ENCODE measurements around the gene DKK1. TPM values are rescaled to one million over a fixed set of nuclear protein-coding genes. Genes with fewer than 3 reads are reported as not detected.

Gene DKK1
- total and polyA plus RNA-seq, 5 donors from 2014 or later, result not detected

GRCh38 chr10:52279546-52279945 is 34.5 kb upstream of the DKK1 start:
- Histone ChIP-seq H3K36me3 (ENCODE audit: control insufficient read depth, insufficient read depth, low read length) (no peaks in the 10 kb centered on the region), H3K27me3 (ENCODE audit: control insufficient read depth, insufficient read depth, low read length) (no peaks in the 10 kb centered on the region)

GRCh38 chr10:52280051-52280450 is 34.0 kb upstream of the DKK1 start:
- no peaks in the 10 kb centered on the region for H3K36me3 Mint-ChIP-seq
- H3K4me1 ChIP-seq (ENCODE audit: control insufficient read depth, insufficient read depth, low read length, poor library complexity, severe bottlenecking), result no peaks in the 10 kb centered on the region
- no peak overlapping the region for H3K27ac Mint-ChIP-seq
- no peaks in the 10 kb centered on the region for H3K4me1 Mint-ChIP-seq
- peaks cover 0 to 21% (median 4%) of the 10 kb centered on the region in 7 donors for H3K9me3 Mint-ChIP-seq
- H3K27ac ChIP-seq (ENCODE audit: insufficient read depth, low read length, poor library complexity, severe bottlenecking), result no peak overlapping the region
- DNase-seq (no peak), ATAC-seq (ENCODE audit: low read depth in 2 of 2) (no peak)
- no peak overlapping the region for H3K4me3 Mint-ChIP-seq
- no peak overlapping the region for H3K4me3 ChIP-seq (ENCODE audit: low read depth, low read length)
- no peaks in the 10 kb centered on the region for H3K9me3 ChIP-seq (ENCODE audit: control insufficient read depth in 2 of 2, low read length in 2 of 2)
- H3K36me3 ChIP-seq (ENCODE audit: control insufficient read depth, insufficient read depth, low read length), result no peaks in the 10 kb centered on the region
- H3K27me3 Mint-ChIP-seq, result no peaks in the 10 kb centered on the region
- no peaks in the 10 kb centered on the region for H3K27me3 ChIP-seq (ENCODE audit: control insufficient read depth, insufficient read depth, low read length)

More at GRCh38 chr10:52279546-52279945, 34.5 kb upstream of the DKK1 start:
- Mint-ChIP-seq H3K27ac (no peak overlapping the region), H3K4me1 (no peaks in the 10 kb centered on the region), H3K4me3 (no peak overlapping the region), H3K27me3 (no peaks in the 10 kb centered on the region), H3K36me3 (no peaks in the 10 kb centered on the region), H3K9me3 (peaks cover 0 to 21% (median 5%) of the 10 kb centered on the region in 7 donors)
- Histone ChIP-seq H3K27ac (ENCODE audit: insufficient read depth, low read length, poor library complexity, severe bottlenecking) (no peak overlapping the region), H3K4me3 (ENCODE audit: low read depth, low read length) (no peak overlapping the region), H3K9me3 (ENCODE audit: control insufficient read depth in 2 of 2, low read length in 2 of 2) (no peaks in the 10 kb centered on the region), H3K4me1 (ENCODE audit: control insufficient read depth, insufficient read depth, low read length, poor library complexity, severe bottlenecking) (no peaks in the 10 kb centered on the region)
- no peak for ATAC-seq (ENCODE audit: low read depth in 2 of 2)
- no peak for DNase-seq

GRCh38 chr10:52283174-52283573 is 30.9 kb upstream of the DKK1 start:
- no peaks in the 10 kb centered on the region for H3K4me1 ChIP-seq (ENCODE audit: control insufficient read depth, insufficient read depth, low read length, poor library complexity, severe bottlenecking)
- DNase-seq (no peak), ATAC-seq (ENCODE audit: low read depth in 2 of 2) (no peak)
- H3K27ac Mint-ChIP-seq, result no peak overlapping the region
- H3K9me3 Mint-ChIP-seq, result peaks cover 0 to 10% (median 2%) of the 10 kb centered on the region in 7 donors
- no peak overlapping the region for H3K4me3 ChIP-seq (ENCODE audit: low read depth, low read length)
- H3K4me1 Mint-ChIP-seq, result no peaks in the 10 kb centered on the region
- H3K4me3 Mint-ChIP-seq, result no peak overlapping the region
- H3K36me3 Mint-ChIP-seq, result no peaks in the 10 kb centered on the region
- no peaks in the 10 kb centered on the region for H3K27me3 ChIP-seq (ENCODE audit: control insufficient read depth, insufficient read depth, low read length)
- H3K36me3 ChIP-seq (ENCODE audit: control insufficient read depth, insufficient read depth, low read length), result no peaks in the 10 kb centered on the region
- H3K27me3 Mint-ChIP-seq, result no peaks in the 10 kb centered on the region
- H3K27ac ChIP-seq (ENCODE audit: insufficient read depth, low read length, poor library complexity, severe bottlenecking), result no peak overlapping the region
- no peaks in the 10 kb centered on the region for H3K9me3 ChIP-seq (ENCODE audit: control insufficient read depth in 2 of 2, low read length in 2 of 2)

- Mint-ChIP-seq H3K36me3 (no peaks in the 10 kb centered on the region), H3K9me3 (peaks cover 0 to 10% (median 4%) of the 10 kb centered on the region in 7 donors), H3K27me3 (no peaks in the 10 kb centered on the region), H3K27ac (no peak overlapping the region), H3K4me1 (no peaks in the 10 kb centered on the region), H3K4me3 (no peak overlapping the region)
- Histone ChIP-seq H3K4me1 (ENCODE audit: control insufficient read depth, insufficient read depth, low read length, poor library complexity, severe bottlenecking) (no peaks in the 10 kb centered on the region), H3K36me3 (ENCODE audit: control insufficient read depth, insufficient read depth, low read length) (no peaks in the 10 kb centered on the region), H3K27ac (ENCODE audit: insufficient read depth, low read length, poor library complexity, severe bottlenecking) (no peak overlapping the region), H3K9me3 (ENCODE audit: control insufficient read depth in 2 of 2, low read length in 2 of 2) (no peaks in the 10 kb centered on the region), H3K27me3 (ENCODE audit: control insufficient read depth, insufficient read depth, low read length) (no peaks in the 10 kb centered on the region), H3K4me3 (ENCODE audit: low read depth, low read length) (no peak overlapping the region)
- ATAC-seq (ENCODE audit: low read depth in 2 of 2), result no peak
- DNase-seq, result no peak
Measured at GRCh38 chr10:52284416-52285013, 29.6 kb upstream of the DKK1 start.

- H3K27ac ChIP-seq (ENCODE audit: insufficient read depth, low read length, poor library complexity, severe bottlenecking), result no peak overlapping the region
- DNase-seq (no peak), ATAC-seq (ENCODE audit: low read depth in 2 of 2) (no peak)
- no peak overlapping the region for H3K4me3 Mint-ChIP-seq
- peaks cover 0 to 7% (median 4%) of the 10 kb centered on the region in 7 donors for H3K9me3 Mint-ChIP-seq
- H3K36me3 Mint-ChIP-seq, result no peaks in the 10 kb centered on the region
- H3K36me3 ChIP-seq (ENCODE audit: control insufficient read depth, insufficient read depth, low read length), result no peaks in the 10 kb centered on the region
- H3K4me1 Mint-ChIP-seq, result no peaks in the 10 kb centered on the region
- no peaks in the 10 kb centered on the region for H3K4me1 ChIP-seq (ENCODE audit: control insufficient read depth, insufficient read depth, low read length, poor library complexity, severe bottlenecking)
- H3K27me3 ChIP-seq (ENCODE audit: control insufficient read depth, insufficient read depth, low read length), result no peaks in the 10 kb centered on the region
- H3K4me3 ChIP-seq (ENCODE audit: low read depth, low read length), result no peak overlapping the region
- H3K27me3 Mint-ChIP-seq, result no peaks in the 10 kb centered on the region
- H3K9me3 ChIP-seq (ENCODE audit: control insufficient read depth in 2 of 2, low read length in 2 of 2), result no peaks in the 10 kb centered on the region
- H3K27ac Mint-ChIP-seq, result no peak overlapping the region
Measured at GRCh38 chr10:52287866-52288265, 26.2 kb upstream of the DKK1 start.

- Mint-ChIP-seq H3K4me3 (no peak overlapping the region), H3K27ac (no peak overlapping the region), H3K9me3 (peaks cover 0 to 9% (median 4%) of the 10 kb centered on the region in 7 donors), H3K36me3 (no peaks in the 10 kb centered on the region), H3K4me1 (no peaks in the 10 kb centered on the region), H3K27me3 (no peaks in the 10 kb centered on the region)
- H3K4me3 ChIP-seq (ENCODE audit: low read depth, low read length), result no peak overlapping the region
- no peaks in the 10 kb centered on the region for H3K36me3 ChIP-seq (ENCODE audit: control insufficient read depth, insufficient read depth, low read length)
- no peaks in the 10 kb centered on the region for H3K9me3 ChIP-seq (ENCODE audit: control insufficient read depth in 2 of 2, low read length in 2 of 2)
- ATAC-seq (ENCODE audit: low read depth in 2 of 2), result no peak
- no peak overlapping the region for H3K27ac ChIP-seq (ENCODE audit: insufficient read depth, low read length, poor library complexity, severe bottlenecking)
- no peaks in the 10 kb centered on the region for H3K4me1 ChIP-seq (ENCODE audit: control insufficient read depth, insufficient read depth, low read length, poor library complexity, severe bottlenecking)
- DNase-seq, result no peak
- no peaks in the 10 kb centered on the region for H3K27me3 ChIP-seq (ENCODE audit: control insufficient read depth, insufficient read depth, low read length)
Measured at GRCh38 chr10:52297747-52298146, 16.3 kb upstream of the DKK1 start.

GRCh38 chr10:52300599-52301277 is 13.3 kb upstream of the DKK1 start:
- Mint-ChIP-seq H3K36me3 (no peaks in the 10 kb centered on the region), H3K4me3 (no peak overlapping the region), H3K4me1 (no peaks in the 10 kb centered on the region), H3K9me3 (peaks cover 0 to 9% (median 3%) of the 10 kb centered on the region in 7 donors), H3K27me3 (no peaks in the 10 kb centered on the region), H3K27ac (no peak overlapping the region)
- no peak for ATAC-seq (ENCODE audit: low read depth in 2 of 2)
- Histone ChIP-seq H3K36me3 (ENCODE audit: control insufficient read depth, insufficient read depth, low read length) (no peaks in the 10 kb centered on the region), H3K27me3 (ENCODE audit: control insufficient read depth, insufficient read depth, low read length) (no peaks in the 10 kb centered on the region), H3K27ac (ENCODE audit: insufficient read depth, low read length, poor library complexity, severe bottlenecking) (no peak overlapping the region), H3K4me1 (ENCODE audit: control insufficient read depth, insufficient read depth, low read length, poor library complexity, severe bottlenecking) (no peaks in the 10 kb centered on the region), H3K9me3 (ENCODE audit: control insufficient read depth in 2 of 2, low read length in 2 of 2) (no peaks in the 10 kb centered on the region), H3K4me3 (ENCODE audit: low read depth, low read length) (no peak overlapping the region)
- DNase-seq, result no peak

All from CD4-positive, CD25-positive, alpha-beta regulatory T cell (primary cell).